Activated CD4-positive, CD25-positive, alpha-beta regulatory T cell treated with anti-CD3 and anti-CD28 coated beads, Interleukin-2, amount 50 U/mL, for 72 hours (primary cell): ENCODE measurements around the gene MED29.

ENCODE experiments used
- DNase-seq: peaks from one replicate; pipeline ENCODE4 v3.0.0; 2021

Gene MED29

GRCh38 chr19:39412100-39412866 lies 21.1 kb downstream of the MED29 start, which contains the start of gene PLEKHG2:
PLEKHG2 (plus strand) TSS chr19:39412669; CDS start chr19:39414087, 1,418 bp downstream.
- peak; percentile 98 for DNase-seq

GRCh38 chr19:39412867-39413271 lies 21.7 kb downstream of the MED29 start:
- no peak for DNase-seq

- DNase-seq, result no peak
These were observed 22.2 kb downstream of the MED29 start for GRCh38 chr19:39413272-39413910.

GRCh38 chr19:39413911-39414608 lies 22.9 kb downstream of the MED29 start:
- DNase-seq, result no peak

GRCh38 chr19:39415111-39416046 lies 24.2 kb downstream of the MED29 start:
- no peak for DNase-seq

- DNase-seq, result no peak
These were observed 25.3 kb downstream of the MED29 start for GRCh38 chr19:39416152-39417120.

- no peak for DNase-seq
These were observed 26.4 kb downstream of the MED29 start for GRCh38 chr19:39417463-39418181.

GRCh38 chr19:39419003-39419402 lies 27.8 kb downstream of the MED29 start:
- no peak for DNase-seq

- DNase-seq, result no peak
These were observed 29.6 kb downstream of the MED29 start for GRCh38 chr19:39420769-39421168.

GRCh38 chr19:39422020-39422419 lies 30.8 kb downstream of the MED29 start:
- no peak for DNase-seq

- DNase-seq, result no peak
These were observed 32.3 kb downstream of the MED29 start for GRCh38 chr19:39423258-39424086.

- no peak for DNase-seq
These were observed 33.8 kb downstream of the MED29 start for GRCh38 chr19:39424934-39425333.

- DNase-seq, result no peak
These were observed 34.6 kb downstream of the MED29 start for GRCh38 chr19:39425744-39426143.

GRCh38 chr19:39426170-39426569 lies 35.0 kb downstream of the MED29 start:
- DNase-seq, result no peak

- DNase-seq, result no peak
These were observed 36.5 kb downstream of the MED29 start for GRCh38 chr19:39427707-39428106.

- no peak for DNase-seq
These were observed 37.3 kb downstream of the MED29 start for GRCh38 chr19:39428283-39429112.

- peak; percentile 69 for DNase-seq
These were observed 39.8 kb downstream of the MED29 start for GRCh38 chr19:39430675-39431593.

GRCh38 chr19:39432677-39433025 lies 41.5 kb downstream of the MED29 start:
- DNase-seq, result no peak
